ENCODE results near the gene SLITRK5.
A peak's percentile ranks its signal among the peaks of the same experiment; 100 is the strongest.

The SLITRK5 gene

GRCh38 chr13:87671031-87671752 is at the start of gene SLITRK5:
TSS of gene SLITRK5 (plus strand) at chr13:87671371. CDS start at chr13:87675389, 4,018 bp downstream.
- no peak within 1 kb of the TSS for H3K4me3 ChIP-seq (ENCODE audit: low read depth, low read length)

DNA sequence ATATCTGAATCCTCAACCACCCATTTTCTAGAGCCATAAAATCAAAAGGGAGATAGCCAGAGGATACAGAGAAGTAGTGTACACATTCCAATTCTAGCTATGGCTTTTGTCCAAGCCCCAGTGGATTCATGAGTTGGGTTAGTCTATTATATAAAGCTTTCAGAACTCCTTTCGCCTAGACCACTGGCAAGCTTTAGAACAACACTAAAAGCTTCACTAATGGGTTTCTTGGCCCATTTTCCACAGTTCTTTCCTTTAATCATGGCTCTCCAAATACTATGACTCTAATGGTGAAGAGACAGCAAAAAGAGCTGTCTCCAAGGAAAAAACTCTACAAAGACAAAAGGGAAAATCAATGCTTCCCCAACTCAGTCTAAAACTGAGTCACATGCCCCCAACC is 48.2 kb upstream of the SLITRK5 start:
- TF ChIP-seq, protein P1, sequence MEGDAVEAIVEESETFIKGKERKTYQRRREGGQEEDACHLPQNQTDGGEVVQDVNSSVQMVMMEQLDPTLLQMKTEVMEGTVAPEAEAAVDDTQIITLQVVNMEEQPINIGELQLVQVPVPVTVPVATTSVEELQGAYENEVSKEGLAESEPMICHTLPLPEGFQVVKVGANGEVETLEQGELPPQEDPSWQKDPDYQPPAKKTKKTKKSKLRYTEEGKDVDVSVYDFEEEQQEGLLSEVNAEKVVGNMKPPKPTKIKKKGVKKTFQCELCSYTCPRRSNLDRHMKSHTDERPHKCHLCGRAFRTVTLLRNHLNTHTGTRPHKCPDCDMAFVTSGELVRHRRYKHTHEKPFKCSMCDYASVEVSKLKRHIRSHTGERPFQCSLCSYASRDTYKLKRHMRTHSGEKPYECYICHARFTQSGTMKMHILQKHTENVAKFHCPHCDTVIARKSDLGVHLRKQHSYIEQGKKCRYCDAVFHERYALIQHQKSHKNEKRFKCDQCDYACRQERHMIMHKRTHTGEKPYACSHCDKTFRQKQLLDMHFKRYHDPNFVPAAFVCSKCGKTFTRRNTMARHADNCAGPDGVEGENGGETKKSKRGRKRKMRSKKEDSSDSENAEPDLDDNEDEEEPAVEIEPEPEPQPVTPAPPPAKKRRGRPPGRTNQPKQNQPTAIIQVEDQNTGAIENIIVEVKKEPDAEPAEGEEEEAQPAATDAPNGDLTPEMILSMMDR (IDR thresholded peaks at IDR 0.05; ENCODE audit: borderline replicate concordance, insufficient read depth, low read depth, low read length), result no peak
- no peak overlapping the region for H3K4me3 ChIP-seq (ENCODE audit: low read depth, low read length)

More at GRCh38 chr13:87671031-87671752, at the start of gene SLITRK5:
- TF ChIP-seq, protein P1 (IDR thresholded peaks at IDR 0.05; ENCODE audit: borderline replicate concordance, insufficient read depth, low read depth, low read length), result peak; percentile 89

DNA sequence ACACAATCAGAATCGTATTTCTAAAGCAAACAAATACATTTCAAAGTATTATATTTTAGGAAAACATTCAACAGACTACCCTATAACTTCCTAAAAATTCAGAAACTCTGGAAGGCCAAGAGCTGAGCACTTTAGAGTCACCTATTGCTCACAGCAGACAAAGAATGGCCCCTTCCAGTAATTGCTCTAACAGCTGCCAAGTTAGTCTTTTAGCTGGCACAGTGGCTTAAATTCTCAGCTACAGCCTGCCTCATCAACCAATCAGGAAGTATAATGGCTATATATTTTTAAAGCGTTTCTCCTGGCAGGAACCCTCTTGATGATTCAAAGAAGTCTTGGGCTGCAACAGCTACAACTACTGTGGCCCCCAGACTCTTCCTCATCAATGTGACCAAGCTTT is 14.9 kb upstream of the SLITRK5 start:
- H3K4me3 ChIP-seq (ENCODE audit: low read depth, low read length), result no peak overlapping the region
- TF ChIP-seq, protein P1 (IDR thresholded peaks at IDR 0.05; ENCODE audit: borderline replicate concordance, insufficient read depth, low read depth, low read length), result no peak

DNA sequence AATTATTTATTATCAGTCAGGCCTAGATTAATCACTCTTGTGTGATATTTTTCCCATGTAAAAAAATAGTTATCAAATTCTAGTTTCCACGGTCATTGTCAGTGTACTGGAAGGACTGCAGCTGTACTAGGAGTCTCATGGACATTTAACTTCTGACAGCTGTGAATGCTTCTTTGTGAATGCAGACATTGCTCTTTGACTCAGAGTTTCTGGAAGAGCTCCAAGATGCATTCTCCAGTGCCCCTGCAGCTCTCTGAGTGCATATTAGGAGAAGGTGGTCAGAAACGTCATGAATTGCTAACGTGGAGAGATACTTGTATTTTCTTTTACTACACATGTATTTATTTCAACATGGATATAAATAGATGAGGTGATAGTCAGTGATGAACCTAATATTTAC is 9.7 kb upstream of the SLITRK5 start:
- TF ChIP-seq, protein P1 (IDR thresholded peaks at IDR 0.05; ENCODE audit: borderline replicate concordance, insufficient read depth, low read depth, low read length), result no peak
- no peak overlapping the region for H3K4me3 ChIP-seq (ENCODE audit: low read depth, low read length)

GRCh38 chr13:87666831-87667230 is 4.3 kb upstream of the SLITRK5 start:
- TF ChIP-seq, protein P1 (IDR thresholded peaks at IDR 0.05; ENCODE audit: borderline replicate concordance, insufficient read depth, low read depth, low read length), result no peak
- H3K4me3 ChIP-seq (ENCODE audit: low read depth, low read length), result no peak overlapping the region

GRCh38 chr13:87667686-87668085 is 3.5 kb upstream of the SLITRK5 start:
- H3K4me3 ChIP-seq (ENCODE audit: low read depth, low read length), result no peak overlapping the region
- TF ChIP-seq, protein P1 (IDR thresholded peaks at IDR 0.05; ENCODE audit: borderline replicate concordance, insufficient read depth, low read depth, low read length), result no peak

DNA sequence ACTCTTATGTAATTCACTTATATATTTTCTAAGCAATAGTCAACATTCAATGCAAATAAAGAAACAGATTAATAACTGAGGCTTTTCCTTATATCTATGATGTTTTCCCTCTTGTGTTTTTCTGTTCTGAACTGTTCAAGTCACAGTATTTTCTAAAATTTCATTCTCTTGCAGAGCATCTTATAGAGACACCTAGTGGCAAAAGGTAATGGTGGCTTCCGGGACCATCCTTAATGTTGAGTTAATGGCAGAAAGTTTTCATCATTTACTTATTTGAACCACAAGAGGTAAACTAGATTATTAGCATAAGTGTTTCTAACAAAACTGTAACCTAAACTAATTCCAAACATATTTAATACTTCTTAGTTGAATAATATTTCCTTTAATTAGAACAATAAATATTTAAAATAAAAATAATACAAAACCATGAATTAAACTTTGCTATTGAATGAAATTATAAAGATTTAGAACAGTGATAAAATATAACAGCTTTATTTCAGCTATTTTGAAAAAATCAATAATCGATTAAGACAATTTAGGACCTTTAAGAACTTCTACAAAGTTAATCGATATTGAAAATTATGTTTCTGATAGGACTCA is 1.7 kb upstream of the SLITRK5 start:
- H3K4me3 ChIP-seq (ENCODE audit: low read depth, low read length), result no peak overlapping the region
- TF ChIP-seq, protein P1 (IDR thresholded peaks at IDR 0.05; ENCODE audit: borderline replicate concordance, insufficient read depth, low read depth, low read length), result peak; percentile 29; the same call in 1 of the 2 replicates

Data from GM12875 (cell line).